GM23338 (cell line): ENCODE data around the gene FAN1. TPM values are rescaled to one million over a fixed set of nuclear protein-coding genes. Genes with fewer than 3 reads are reported as not detected.

ENCODE experiments used
- polyA plus RNA-seq: library from polyadenylated mRNA; unstranded; fragments of >200 nt; fragmentation: Nextera tagmentation; extraction: Ambion mirVana; gene quantifications from 2 replicates; pipeline ENCODE4 v1.2.1, GENCODE V29; 2016
- small RNA-seq: library from RNA; depleted of rRNA; stranded (forward); fragments of <200 nt; gene quantifications from one replicate; pipeline ENCODE3, GENCODE V24; 2014; ENCODE audit warnings: low replicate concordance
- total RNA-seq: library from RNA; depleted of rRNA; stranded (reverse); fragments of >200 nt; shearing (Covaris generic); gene quantifications from 2 replicates; pipeline ENCODE4 v1.2.3, GENCODE V29; 2014; rRNA removed

FAN1 gene
- total and polyA plus RNA-seq, 2 experiments from 2014 or later: 9.1 to 29.2 TPM

Small RNA genes lying within 50 kb of the gene (small RNA-seq; reads per million reads assigned to genes)
- gene RNU6-466P: not detected

Other genes with a start within 250 kb of the FAN1 start
- gene MTMR10, start 87.7 kb downstream of the FAN1 start, total RNA-seq: 10.9 and 11.3 TPM in 2 replicates
- gene MTMR10, start 87.7 kb downstream of the FAN1 start, polyA plus RNA-seq: 3.6 and 4.3 TPM in 2 replicates
- not detected in 2 replicates for gene TRPM1, start 197.8 kb downstream of the FAN1 start, total RNA-seq
- gene TRPM1, start 197.8 kb downstream of the FAN1 start, polyA plus RNA-seq: 0.17 and 0.19 TPM in 2 replicates